ENCODE results near the gene SIAH3. TPM values are rescaled to one million over a fixed set of nuclear protein-coding genes. Genes with fewer than 3 reads are reported as not detected.

The SIAH3 gene
- total RNA-seq, 4 donors from 2014 or later: under 0.01 to 4.6 (median 0.09) TPM

DNA sequence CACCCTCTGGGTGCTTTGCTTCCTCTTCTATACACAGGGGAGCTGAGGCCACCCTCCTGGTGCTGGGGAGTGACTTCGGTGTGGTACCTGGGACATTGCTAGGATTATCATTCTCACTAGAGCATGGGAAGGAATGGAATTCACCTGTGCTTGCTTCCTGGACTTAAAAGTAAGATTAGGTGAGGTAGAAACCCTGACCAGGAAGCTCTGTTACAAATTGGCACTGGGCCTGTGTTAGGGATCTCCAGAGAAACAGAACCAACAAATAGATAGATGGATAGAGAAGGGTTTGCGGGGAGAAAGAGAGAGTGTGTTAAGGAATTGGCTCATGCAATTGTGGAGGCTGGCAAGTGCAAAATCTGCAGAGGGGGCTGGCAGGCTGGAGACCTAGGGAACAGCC lies 13.9 kb upstream of the SIAH3 start:
- intact Hi-C loops (cut with DNase I; ENCODE audit: low total_unique reads): no loop called here
- no peak for TF ChIP-seq CTCF (IDR thresholded peaks at IDR 0.05)
- no peak for TF ChIP-seq POLR2A (IDR thresholded peaks at IDR 0.05)
- Histone ChIP-seq H3K27ac (no peak overlapping the region), H3K4me3 (no peak overlapping the region), H3K27me3 (no peaks in the 10 kb centered on the region), H3K9me3 (no peaks in the 10 kb centered on the region), H3K4me1 (no peaks in the 10 kb centered on the region), H3K36me3 (no peaks in the 10 kb centered on the region)
- no peak for DNase-seq

DNA sequence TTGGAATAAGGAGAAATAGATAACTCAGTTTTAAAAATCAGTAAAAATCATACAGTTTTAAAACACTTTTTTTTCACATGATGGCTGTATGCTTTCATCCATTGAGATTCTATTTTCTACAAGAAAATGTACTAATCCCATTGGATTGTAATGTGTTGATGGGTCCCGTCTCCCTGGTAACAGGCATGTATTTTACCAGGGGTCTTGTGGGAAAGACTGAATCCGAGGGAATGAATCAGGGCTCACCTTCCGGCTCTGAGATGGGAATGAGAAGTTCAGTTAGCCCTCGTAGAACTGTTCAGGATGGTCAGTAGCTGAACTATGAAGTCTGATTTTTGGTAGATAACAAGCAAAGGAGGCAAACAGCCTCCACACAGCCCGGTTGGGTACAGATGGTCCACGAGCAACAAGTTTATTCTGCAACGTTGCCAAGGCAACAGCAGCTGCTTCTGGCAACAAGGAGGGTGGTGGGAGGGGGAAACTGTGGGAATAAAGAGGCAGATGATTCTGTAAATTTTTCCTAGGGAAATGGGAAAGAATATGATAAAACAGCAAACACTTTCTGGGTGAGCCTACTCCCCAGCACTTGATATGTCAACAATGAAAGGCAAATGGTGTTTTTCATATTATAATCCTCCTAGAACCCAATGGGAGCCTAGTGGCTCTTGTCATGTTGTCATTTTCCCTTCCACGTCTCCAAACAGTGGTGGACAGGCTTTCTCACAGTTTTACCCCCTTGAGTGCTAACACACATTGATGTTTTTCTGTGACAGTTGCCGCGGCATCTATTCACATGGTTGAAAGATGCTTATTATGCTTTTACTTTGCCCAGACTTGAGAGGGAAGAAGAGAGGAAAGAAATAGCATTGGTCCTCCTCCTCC lies 12.4 kb upstream of the SIAH3 start:
- no peak overlapping the region for H3K27ac ChIP-seq
- intact Hi-C loops (cut with DNase I; ENCODE audit: low total_unique reads): no loop called here
- no peaks in the 10 kb centered on the region for H3K27me3 ChIP-seq
- H3K9me3 ChIP-seq: no peaks in the 10 kb centered on the region
- H3K4me3 ChIP-seq: no peak overlapping the region
- no peaks in the 10 kb centered on the region for H3K4me1 ChIP-seq
- DNase-seq: no peak
- no peaks in the 10 kb centered on the region for H3K36me3 ChIP-seq
- TF ChIP-seq CTCF (IDR thresholded peaks at IDR 0.05) (no peak), POLR2A (IDR thresholded peaks at IDR 0.05) (no peak)

DNA sequence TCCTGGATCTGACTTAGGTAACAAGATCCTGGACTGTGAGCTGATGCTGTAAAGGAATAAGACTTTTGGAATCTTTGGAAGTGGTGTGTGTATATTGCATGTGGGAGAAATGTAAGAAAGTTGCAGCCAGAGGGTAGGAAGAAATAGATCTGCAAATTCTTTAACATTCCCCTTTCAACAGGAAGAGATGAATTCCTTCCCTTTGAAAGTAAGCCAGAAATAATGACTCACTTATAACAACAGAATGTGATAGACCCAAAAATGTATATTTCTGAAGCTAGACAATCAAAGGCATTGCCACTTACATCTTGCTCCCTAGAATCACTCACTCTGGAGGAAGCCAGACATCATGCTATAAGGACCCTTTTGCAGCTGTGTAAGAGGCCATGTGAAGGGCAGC lies 9.8 kb upstream of the SIAH3 start:
- TF ChIP-seq POLR2A (IDR thresholded peaks at IDR 0.05) (no peak), CTCF (IDR thresholded peaks at IDR 0.05) (no peak)
- no peaks in the 10 kb centered on the region for H3K36me3 ChIP-seq
- intact Hi-C loops (cut with DNase I; ENCODE audit: low total_unique reads): no loop called here
- no peak overlapping the region for H3K27ac ChIP-seq
- H3K4me1 ChIP-seq: no peaks in the 10 kb centered on the region
- no peak for DNase-seq
- H3K9me3 ChIP-seq: no peaks in the 10 kb centered on the region
- no peaks in the 10 kb centered on the region for H3K27me3 ChIP-seq
- H3K4me3 ChIP-seq: no peak overlapping the region

DNA sequence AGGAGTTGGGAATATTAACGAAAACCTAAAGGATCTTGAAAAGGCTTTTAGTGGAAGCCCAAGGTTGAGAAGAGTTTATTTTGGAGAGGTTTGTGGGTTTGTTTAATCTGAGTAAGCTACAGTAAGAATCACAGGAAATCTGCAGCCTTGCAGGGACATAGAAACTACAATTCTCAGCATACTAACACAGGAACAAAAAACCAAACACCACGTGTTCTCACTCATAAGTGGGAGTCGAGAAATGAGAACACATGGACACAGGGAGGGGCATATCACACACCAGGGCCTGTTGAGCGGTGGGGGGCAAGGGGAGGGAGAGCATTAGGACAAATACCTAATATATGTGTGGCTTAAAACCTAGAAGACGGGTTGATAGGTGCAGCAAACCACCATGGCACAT lies 8.7 kb upstream of the SIAH3 start:
- H3K27me3 ChIP-seq: no peaks in the 10 kb centered on the region
- H3K27ac ChIP-seq: no peak overlapping the region
- no peak overlapping the region for H3K4me3 ChIP-seq
- H3K36me3 ChIP-seq: no peaks in the 10 kb centered on the region
- no peaks in the 10 kb centered on the region for H3K4me1 ChIP-seq
- H3K9me3 ChIP-seq: no peaks in the 10 kb centered on the region
- TF ChIP-seq CTCF (IDR thresholded peaks at IDR 0.05): no peak
- no peak for TF ChIP-seq POLR2A (IDR thresholded peaks at IDR 0.05)
- intact Hi-C loops (cut with DNase I; ENCODE audit: low total_unique reads): no loop called here
- no peak for DNase-seq

DNA sequence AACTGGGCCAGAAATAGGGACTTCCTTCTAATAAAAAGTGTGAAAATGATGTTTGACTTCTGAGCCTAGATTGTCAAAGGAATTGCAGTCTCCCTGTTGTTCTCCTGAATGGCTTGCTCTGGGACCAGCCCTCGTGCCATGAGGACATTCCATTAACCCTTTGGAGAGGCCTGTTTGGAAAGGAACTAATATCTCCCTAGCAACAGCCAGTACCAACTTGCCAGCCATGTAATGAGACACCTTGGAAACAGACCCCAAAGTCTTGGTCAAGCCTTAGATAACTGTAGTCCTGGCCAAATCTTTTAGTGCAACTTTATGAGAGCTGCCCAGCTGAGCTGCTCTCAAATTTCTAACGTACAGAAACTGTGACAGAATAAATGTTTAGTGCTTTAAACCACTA lies 8.2 kb upstream of the SIAH3 start:
- no peak overlapping the region for H3K27ac ChIP-seq
- no peaks in the 10 kb centered on the region for H3K36me3 ChIP-seq
- H3K4me3 ChIP-seq: no peak overlapping the region
- TF ChIP-seq CTCF (IDR thresholded peaks at IDR 0.05): no peak
- TF ChIP-seq POLR2A (IDR thresholded peaks at IDR 0.05): no peak
- intact Hi-C loops (cut with DNase I; ENCODE audit: low total_unique reads): no loop called here
- no peaks in the 10 kb centered on the region for H3K27me3 ChIP-seq
- H3K9me3 ChIP-seq: no peaks in the 10 kb centered on the region
- H3K4me1 ChIP-seq: no peaks in the 10 kb centered on the region
- DNase-seq: no peak
